SK-N-MC (cell line): ENCODE results near the gene ARMC9.

Experiments used
- EZH2 ChIP-seq: fragments of 200-600 bp; sonication (generic); IDR thresholded peaks from one replicate; pipeline ENCODE4 v1.6.1; 2017; ENCODE audit warnings: antibody characterized with exemption
- FOXP2 ChIP-seq: optimal IDR thresholded peaks from 2 replicates; pipeline ENCODE3; 2011; ENCODE audit warnings: mild to moderate bottlenecking, moderate library complexity; ENCODE audit not compliant: insufficient read depth; ENCODE audit errors: extremely low read length, control extremely low read depth
- POLR2AphosphoS5 ChIP-seq: IDR thresholded peaks from 2 replicates; pipeline ENCODE4 v1.6.1; 2012; ENCODE audit warnings: mild to moderate bottlenecking, low read depth, low read length, borderline replicate concordance

DNA sequence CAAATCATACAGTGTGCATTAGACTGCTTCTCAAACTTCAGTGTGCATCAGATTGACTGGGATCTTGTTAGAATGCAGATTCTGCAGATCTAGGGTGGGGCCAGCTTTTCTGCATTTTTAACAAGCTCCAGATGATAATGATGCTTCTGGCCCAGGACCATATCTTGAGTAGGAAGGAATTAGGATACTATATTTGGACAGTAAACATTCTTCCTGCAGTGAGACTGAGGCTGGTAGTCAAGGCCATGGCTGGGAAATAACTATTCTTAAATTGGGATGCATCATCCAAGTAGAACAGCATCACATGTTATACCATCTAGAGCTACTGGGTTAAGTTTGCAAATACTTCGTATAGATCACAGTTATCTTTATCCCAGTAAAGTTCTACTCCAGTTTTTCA is 28.4 kb upstream of the ARMC9 start:
- TF ChIP-seq POLR2AphosphoS5 (no peak), EZH2 (no peak), FOXP2 (no peak)
